Ishikawa (cell line): ENCODE data around the gene COX6A1.

Experiments used
- CEBPB ChIP-seq: IDR thresholded peaks from 2 replicates; pipeline ENCODE4 v1.6.1; 2012
- CREB1 ChIP-seq: IDR thresholded peaks from 2 replicates; pipeline ENCODE4 v1.6.1; 2012; ENCODE audit warnings: low read depth
- EGR1 ChIP-seq: IDR thresholded peaks from 2 replicates; pipeline ENCODE4 v1.6.1; 2012
- EP300 ChIP-seq: IDR thresholded peaks from 2 replicates; pipeline ENCODE4 v1.6.1; 2012; ENCODE audit warnings: borderline replicate concordance
- FOXM1 ChIP-seq: IDR thresholded peaks from 2 replicates; pipeline ENCODE4 v1.6.1; 2012; ENCODE audit warnings: low read depth, borderline replicate concordance
- MAX ChIP-seq: IDR thresholded peaks from 2 replicates; pipeline ENCODE4 v1.6.1; 2012
- NFIC ChIP-seq: IDR thresholded peaks from 2 replicates; pipeline ENCODE4 v1.6.1; 2012
- RAD21 ChIP-seq: IDR thresholded peaks from 2 replicates; pipeline ENCODE4 v1.6.1; 2012; ENCODE audit warnings: low read depth
- REST ChIP-seq: IDR thresholded peaks from 2 replicates; pipeline ENCODE4 v1.6.1; 2012; ENCODE audit warnings: low read depth, mild to moderate bottlenecking
- TAF1 ChIP-seq: IDR thresholded peaks from 2 replicates; pipeline ENCODE4 v1.6.1; 2012; ENCODE audit warnings: low read depth, mild to moderate bottlenecking
- TCF12 ChIP-seq: IDR thresholded peaks from 2 replicates; pipeline ENCODE4 v1.6.1; 2012; ENCODE audit warnings: low read depth
- TEAD4 ChIP-seq: IDR thresholded peaks from 2 replicates; pipeline ENCODE4 v1.6.1; 2012
- USF1 ChIP-seq: IDR thresholded peaks from 2 replicates; pipeline ENCODE4 v1.6.1; 2012
- YY1 ChIP-seq: IDR thresholded peaks from 2 replicates; pipeline ENCODE4 v1.6.1; 2012; ENCODE audit warnings: low read depth
- ZBTB7A ChIP-seq: IDR thresholded peaks from 2 replicates; pipeline ENCODE4 v1.6.1; 2012; ENCODE audit warnings: low read depth

The COX6A1 gene

GRCh38 chr12:120447992-120448391, 10.1 kb downstream of the COX6A1 start:
- TF ChIP-seq RAD21 (no peak), EGR1 (no peak), NFIC (no peak), EP300 (no peak), FOXM1 (no peak), REST (no peak), TEAD4 (no peak), ZBTB7A (no peak), YY1 (no peak), TCF12 (no peak), TAF1 (no peak), CEBPB (no peak), CREB1 (no peak), USF1 (no peak), MAX (no peak)

- peak; percentile 82 for TF ChIP-seq CEBPB
- 0 out of 2 replicates have a peak, but pooled peaks have one; percentile 17 for TF ChIP-seq NFIC
These were observed 14.6 kb downstream of the COX6A1 start for GRCh38 chr12:120452524-120452923.

- TF ChIP-seq TEAD4 = no peak
- TF ChIP-seq CEBPB = no peak
- TF ChIP-seq YY1 = no peak
- TF ChIP-seq MAX = no peak
These were observed 15.3 kb downstream of the COX6A1 start for GRCh38 chr12:120453060-120453750.

- TF ChIP-seq FOXM1 (no peak), USF1 (no peak), RAD21 (peak; percentile 29; the same call in 1 of the 2 replicates)
These were observed 16.1 kb downstream of the COX6A1 start for GRCh38 chr12:120453977-120454376.

GRCh38 chr12:120455302-120455701, 17.4 kb downstream of the COX6A1 start:
- TF ChIP-seq YY1 (no peak), TCF12 (no peak), RAD21 (no peak), CREB1 (no peak)

- no peak for TF ChIP-seq ZBTB7A
These were observed 19.2 kb downstream of the COX6A1 start for GRCh38 chr12:120457133-120457532.

- no peak for TF ChIP-seq REST
- TF ChIP-seq EGR1 = no peak
- TF ChIP-seq YY1 = no peak
- TF ChIP-seq MAX = no peak
- no peak for TF ChIP-seq CREB1
- TF ChIP-seq TCF12 = no peak
- TF ChIP-seq EP300 = no peak
- TF ChIP-seq FOXM1 = no peak
- TF ChIP-seq NFIC = no peak
- TF ChIP-seq TEAD4 = no peak
- TF ChIP-seq RAD21 = no peak
- TF ChIP-seq TAF1 = no peak
- no peak for TF ChIP-seq USF1
- no peak for TF ChIP-seq CEBPB
These were observed 22.2 kb downstream of the COX6A1 start for GRCh38 chr12:120460157-120460556.
